SK-N-MC (cell line): ENCODE measurements around the gene PMP22.
A peak's percentile ranks its signal among the peaks of the same experiment; 100 is the strongest.

Experiments used
- EZH2 ChIP-seq: fragments of 200-600 bp; sonication (generic); IDR thresholded peaks from one replicate; pipeline ENCODE4 v1.6.1; 2017; ENCODE audit warnings: antibody characterized with exemption
- POLR2AphosphoS5 ChIP-seq: IDR thresholded peaks from 2 replicates; pipeline ENCODE4 v1.6.1; 2012; ENCODE audit warnings: mild to moderate bottlenecking, low read depth, low read length, borderline replicate concordance

- peak; percentile 63 for TF ChIP-seq EZH2
- no peak for TF ChIP-seq POLR2AphosphoS5
These were observed 1.9 kb downstream of the PMP22 start for GRCh38 chr17:15263206-15263579.
